Glomerular visceral epithelial cell (primary cell): Measurements from ENCODE around the gene NSUN2.

Experiments used
- DNase-seq: peaks from one replicate; pipeline ENCODE4 v3.0.0-alpha.2; 2016; ENCODE audit errors: extremely low spot score

The NSUN2 gene

DNA sequence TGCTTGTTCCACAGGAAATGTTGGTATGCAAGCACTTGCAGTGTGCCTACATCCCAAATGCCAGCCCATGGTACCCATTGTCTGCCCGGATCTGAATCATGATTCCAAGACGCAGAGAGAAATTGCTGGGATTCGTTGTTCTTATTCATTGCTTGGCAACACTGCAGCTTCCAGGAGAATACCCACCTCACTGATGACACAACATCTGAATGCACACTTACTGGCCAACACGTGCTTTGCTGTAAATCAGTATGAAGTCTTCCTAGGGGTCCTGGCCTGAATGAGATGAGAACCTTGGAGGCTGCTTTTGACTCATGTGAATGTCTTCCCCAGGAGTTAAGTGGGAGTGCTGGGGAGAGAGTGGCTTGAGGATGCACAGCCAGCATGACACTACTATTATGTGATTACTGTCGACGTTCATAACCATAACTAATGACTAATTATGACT lies 12.0 kb upstream of the NSUN2 start:
- DNase-seq: no peak

DNA sequence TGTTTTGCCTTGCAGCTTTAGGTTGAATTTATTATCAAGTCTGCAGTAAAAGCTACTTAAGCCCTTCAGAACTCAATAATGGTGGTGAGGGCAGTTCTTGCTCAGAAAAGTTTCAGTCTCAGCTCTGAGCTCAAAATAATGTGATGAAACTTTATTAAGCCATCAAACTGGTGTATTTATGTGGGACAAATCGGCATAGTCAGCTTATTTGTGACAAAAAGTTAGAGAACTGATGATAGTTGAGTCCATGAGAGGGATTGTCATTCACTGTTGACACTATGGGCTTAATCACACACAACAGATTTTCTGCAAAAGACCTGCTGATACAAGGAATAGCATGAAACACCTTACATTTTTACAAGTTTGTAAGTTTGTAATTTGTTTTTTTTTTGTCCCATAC lies 9.8 kb upstream of the NSUN2 start:
- no peak for DNase-seq

DNA sequence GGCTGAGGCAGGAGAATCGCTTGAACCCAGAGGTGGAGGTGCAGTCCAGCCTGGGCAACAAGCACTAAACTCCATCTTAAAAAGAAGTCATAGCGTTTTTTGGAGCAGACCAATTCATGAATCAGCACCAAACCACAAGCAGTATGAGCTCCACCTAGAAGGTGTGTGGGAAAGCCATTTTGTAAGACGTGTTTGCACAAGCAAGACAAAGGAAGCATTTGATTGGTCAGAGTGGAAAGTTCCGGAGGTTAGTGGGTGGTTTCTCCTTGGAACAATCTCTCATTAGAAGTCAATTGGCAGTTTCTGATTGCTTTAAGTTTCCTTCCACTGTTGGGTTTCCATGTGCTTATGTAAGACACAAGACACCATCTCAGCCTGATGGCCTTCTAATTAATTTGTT lies 5.4 kb upstream of the NSUN2 start:
- DNase-seq: no peak

DNA sequence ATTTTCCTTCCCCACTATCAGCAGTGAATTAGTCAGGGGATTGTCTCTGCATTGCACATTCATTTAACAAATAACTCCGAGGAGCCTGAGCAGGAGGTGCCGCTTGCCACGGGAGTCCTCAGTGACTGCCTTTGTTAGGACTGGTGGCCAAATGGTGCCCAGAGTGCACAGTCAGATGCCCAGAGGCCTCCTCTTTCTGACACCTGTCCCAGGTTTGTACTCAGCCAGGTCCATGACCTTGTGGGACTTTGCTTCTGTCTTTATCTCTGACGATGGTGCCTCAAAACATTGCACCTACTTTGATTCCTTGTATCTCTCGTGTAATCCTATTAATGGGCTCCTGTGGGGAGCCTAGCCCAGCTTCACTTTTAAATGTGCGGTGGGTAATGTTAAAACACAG lies 4.7 kb upstream of the NSUN2 start:
- DNase-seq: no peak

GRCh38 chr5:6637022-6637421 lies 4.2 kb upstream of the NSUN2 start:
- no peak for DNase-seq

- DNase-seq: no peak
These were observed 3.4 kb upstream of the NSUN2 start for GRCh38 chr5:6636293-6636692.

GRCh38 chr5:6634788-6635430 lies 2.1 kb upstream of the NSUN2 start:
- DNase-seq: no peak

DNA sequence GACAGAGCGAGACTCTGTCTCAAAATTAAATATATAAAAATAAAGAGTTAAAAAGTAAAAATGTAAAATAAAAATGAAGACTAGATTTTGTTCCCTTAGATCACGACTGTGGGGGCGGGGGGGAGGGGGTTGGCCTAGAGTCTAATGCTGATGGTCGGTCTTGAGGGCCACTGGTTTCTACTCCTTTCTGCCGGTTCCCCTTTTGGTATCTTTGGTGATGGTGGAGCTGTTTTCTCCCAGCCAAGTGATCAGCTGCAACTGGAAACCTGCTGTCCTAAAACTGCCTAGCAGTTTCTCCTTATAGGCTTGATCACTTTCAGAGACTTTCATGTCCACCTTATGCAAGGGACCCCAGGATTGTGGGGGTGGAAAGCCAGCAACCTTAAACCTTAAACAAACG lies 1.5 kb upstream of the NSUN2 start:
- peak; percentile 9 for DNase-seq

GRCh38 chr5:6633469-6634245 lies 813 bp upstream of the NSUN2 start:
- DNase-seq: peak; percentile 15

DNA sequence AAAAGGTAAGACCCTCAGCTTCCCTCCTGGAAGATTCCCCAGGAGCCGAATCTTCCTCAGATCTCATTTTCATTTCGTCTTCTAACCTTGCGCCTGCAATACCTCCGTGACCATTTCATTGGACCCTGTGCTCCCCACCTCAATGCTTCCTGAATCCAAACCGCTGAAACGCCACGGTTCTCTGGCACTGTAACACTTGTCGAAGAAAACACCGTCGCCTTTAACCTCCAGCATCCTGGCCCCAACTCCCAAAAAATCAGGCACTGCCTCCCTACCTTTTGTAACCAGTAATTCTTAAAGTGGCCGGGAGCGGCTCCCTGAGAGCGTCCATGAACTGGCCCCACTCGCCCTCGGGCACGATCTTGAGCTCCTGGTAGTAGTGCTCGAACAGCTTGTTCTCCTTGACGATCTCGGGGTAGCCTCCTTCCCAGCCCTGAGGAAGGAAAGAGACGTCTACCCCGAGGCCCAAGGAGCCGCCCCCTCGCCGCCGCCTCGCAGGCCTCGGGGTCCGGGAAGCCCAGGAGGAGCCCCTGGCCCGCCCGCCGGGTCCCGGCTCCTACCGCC lies 438 bp downstream of the NSUN2 start:
- peak; percentile 45 for DNase-seq

DNA sequence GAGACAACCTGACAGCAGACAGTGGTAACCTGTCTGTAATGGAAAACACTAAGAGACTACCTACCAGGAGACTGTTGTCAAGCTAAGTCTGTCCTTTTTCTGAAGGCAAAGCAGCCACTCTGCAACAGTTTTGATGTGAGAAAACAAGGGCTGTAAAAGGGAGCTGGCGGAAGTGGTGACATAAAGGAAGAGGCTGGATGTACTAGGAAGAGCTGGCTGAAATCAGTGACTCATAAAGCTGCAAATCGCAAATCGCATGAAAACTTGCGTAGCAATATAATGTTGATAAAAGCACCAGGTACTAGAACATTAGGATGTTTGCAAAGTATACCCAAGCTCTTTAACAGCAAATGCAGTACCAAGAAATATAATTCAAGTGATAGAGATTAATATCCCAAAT lies 1.4 kb downstream of the NSUN2 start:
- no peak for DNase-seq

DNA sequence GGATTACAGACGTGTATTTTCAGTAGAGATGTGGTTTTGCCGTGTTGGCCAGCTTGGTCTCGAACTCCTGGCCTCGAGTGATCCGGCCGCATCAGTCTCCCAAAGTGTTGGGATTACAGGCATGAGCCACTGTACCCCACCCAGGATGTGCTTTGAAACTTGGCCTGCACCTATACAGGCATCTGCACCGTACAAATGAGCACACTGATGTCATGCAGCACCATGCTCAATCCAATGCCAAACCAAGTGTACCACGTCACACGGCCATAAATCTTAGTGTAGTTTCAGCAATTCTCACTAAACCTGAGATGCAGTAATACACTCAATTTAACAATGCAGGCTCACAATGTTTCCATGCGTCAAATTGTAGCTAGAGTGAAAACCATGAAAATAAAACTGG lies 6.3 kb downstream of the NSUN2 start:
- no peak for DNase-seq

DNA sequence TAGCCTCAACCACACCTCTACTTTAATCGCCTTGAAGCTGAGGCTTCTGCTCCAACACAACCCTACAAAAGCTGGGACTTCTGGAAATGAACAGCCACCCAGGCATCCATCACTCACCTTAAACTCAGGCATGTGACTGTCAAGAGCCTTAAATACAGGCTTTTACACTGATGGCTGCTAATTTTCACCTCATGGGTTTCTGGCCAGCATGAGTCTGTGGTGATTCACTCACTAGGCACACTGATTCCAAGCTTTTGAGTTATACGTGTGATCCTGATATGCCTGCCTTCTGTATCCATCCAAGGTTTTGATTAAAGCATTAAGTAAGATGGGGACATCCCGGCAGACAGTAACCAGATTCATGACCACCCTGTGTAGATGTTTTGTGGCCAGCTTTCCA lies 8.9 kb downstream of the NSUN2 start:
- no peak for DNase-seq

DNA sequence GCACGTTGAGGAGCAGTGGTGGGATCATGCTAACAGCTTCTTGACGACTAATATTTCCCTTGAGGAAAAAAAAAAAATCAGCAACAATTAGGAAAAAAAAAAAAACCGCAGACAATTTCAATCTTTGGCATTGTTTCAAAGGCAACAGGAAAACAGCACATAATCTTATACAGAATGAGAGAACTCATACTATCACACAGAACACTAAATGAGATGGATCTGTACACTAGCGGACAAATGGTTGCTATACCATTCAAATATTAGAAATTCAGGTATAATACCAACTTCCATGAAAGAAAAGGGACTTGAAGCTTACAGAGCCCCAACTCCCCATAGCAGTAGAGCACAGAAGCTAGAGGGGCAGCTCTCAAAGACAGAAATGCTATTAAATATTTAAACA lies 9.6 kb downstream of the NSUN2 start:
- no peak for DNase-seq

- DNase-seq: no peak
These were observed 16.2 kb downstream of the NSUN2 start for GRCh38 chr5:6616632-6617031.

- DNase-seq: no peak
These were observed 17.6 kb downstream of the NSUN2 start for GRCh38 chr5:6615034-6615815.

- no peak for DNase-seq
These were observed 21.2 kb downstream of the NSUN2 start for GRCh38 chr5:6611334-6612256.

DNA sequence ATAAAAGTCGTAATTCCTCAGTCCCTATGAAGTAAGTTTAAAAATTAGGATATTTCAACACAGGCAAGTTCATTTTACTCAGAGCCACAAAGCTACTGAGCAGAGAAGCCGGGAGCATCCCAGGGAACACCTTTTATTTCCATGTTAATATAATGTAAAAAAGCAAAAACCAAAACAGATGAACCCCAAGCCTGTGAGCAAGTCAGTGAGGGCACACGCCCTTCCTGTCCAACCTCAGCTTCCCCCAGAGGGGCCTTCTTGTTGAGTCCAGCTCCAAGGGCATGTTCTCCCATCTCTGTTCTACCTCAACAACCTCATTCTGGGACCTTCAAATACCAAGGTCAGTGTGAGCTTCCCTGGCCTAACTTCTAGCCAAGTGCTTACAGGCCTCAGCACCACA lies 24.8 kb downstream of the NSUN2 start:
- DNase-seq: no peak

DNA sequence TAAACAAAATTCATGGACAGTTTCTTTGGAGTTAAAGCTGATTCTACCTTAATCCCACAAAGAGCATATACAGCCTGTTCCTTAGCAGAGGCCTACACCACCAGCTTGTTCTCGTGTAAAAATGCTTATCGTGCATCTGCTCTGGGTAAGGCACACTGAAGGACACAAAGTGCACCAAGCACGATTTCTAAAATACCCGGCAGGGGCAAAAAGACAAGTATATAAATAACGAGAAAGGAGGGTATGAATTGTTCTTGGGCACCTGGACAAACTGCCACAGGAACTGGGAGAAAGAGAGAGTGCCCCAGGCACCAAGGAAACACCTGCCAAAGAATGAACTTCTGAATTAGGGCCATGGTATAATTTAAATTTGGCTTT lies 25.3 kb downstream of the NSUN2 start:
- no peak for DNase-seq

DNA sequence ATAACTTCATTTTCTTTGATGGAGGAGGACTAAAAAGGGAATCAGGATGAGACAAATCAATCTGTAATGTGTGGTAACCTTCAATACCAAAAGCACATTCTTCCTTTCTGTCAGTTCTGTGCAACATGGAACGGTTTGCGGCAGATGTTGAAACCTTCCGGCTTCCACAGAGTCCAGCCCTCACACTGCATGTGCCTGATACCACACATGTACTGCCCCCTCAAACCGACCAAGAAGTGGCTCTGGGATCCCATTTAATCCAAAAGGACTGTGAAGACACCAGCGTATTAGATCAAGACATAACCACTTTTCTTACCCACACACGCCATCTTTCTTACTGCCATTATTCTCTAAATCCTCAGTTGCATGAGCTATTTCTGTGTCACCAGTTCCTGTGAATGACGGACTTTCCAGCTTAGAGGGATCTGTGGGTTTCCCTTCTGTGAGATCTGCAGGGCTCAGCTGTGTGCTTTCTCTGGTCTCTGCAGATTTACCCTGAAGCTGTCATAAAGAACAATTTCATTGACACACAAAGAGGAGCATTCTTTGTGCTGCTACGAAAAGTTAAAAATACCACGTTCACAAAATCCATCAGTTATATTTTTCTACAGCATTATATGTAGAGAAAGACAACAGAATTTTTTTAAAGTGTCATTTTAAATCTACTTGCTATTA lies 25.8 kb downstream of the NSUN2 start:
- no peak for DNase-seq

DNA sequence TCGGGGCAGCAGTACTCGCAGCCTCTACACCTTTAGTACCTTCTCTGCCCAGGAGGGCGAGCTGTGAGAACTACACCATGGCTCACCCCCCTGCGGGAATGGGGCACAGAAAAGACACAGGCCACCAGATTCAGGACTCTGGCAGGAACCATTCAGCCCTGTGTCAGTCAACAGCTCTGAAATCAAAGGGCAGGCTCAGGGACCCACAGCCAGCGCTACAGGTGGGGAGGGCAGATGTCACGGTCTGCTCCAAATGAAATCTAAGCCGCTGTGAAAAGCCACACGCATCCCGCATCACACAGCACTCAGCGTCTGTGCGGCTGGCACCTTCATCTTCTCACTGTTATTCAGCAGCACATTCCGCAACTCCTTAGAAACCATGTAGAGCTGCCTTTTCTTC lies 27.9 kb downstream of the NSUN2 start:
- DNase-seq: no peak
